HCT116 (cell line): ENCODE data around the gene CNTD1. TPM values are rescaled to one million over a fixed set of nuclear protein-coding genes. Genes with fewer than 3 reads are reported as not detected.

Source experiments
- ATAC-seq: fragments of 200-7000 bp; cut with Tn5 transposase; 2 replicates; pipeline ENCODE4 v1.9.1; 2020; ENCODE audit warnings: mild to moderate bottlenecking, moderate library complexity
- BruUV-seq: library from RNA; stranded (reverse); fragments of 400-500 nt; replicated peaks from 2 replicates; lab custom pipeline; 2021; lab: Mats Ljungman, UMichigan
- CTCF ChIA-PET: fragments of 300-600 bp; sonication (Branson Sonifier 250); formaldehyde crosslinking; loops from one replicate; lab custom pipeline; 2021; ENCODE audit warnings: antibody characterized with exemption; lab: Charles Lee
- POLR2A ChIA-PET: fragments of 300-600, 350-600 bp; sonication (Branson Sonifier 250); formaldehyde crosslinking; loops from one replicate; lab custom pipeline; 2021; ENCODE audit warnings: antibody characterized with exemption; lab: Charles Lee
- RAD21 ChIA-PET, 2 experiments: fragments of 300-600 bp; sonication (Branson Sonifier 250); formaldehyde crosslinking; loops; one replicate each; lab custom pipeline; 2023; ENCODE audit warnings: low total read pairs in 2 of 2; ENCODE audit not compliant: uncharacterized antibody in 2 of 2, unreplicated experiment in 2 of 2, low non-redundant PET in 1 of 2; lab: Charles Lee
- DNase-seq: peaks from one replicate; pipeline ENCODE4 v3.0.0-alpha.2; 2010; ENCODE audit warnings: low read depth, low spot score
- H2AFZ ChIP-seq: fragments of 200-600 bp; shearing (Covaris generic), sonication (generic); 2 replicates; pipeline ENCODE4 v1.6.1; 2017; ENCODE audit warnings: low read depth, mixed run types, mixed read lengths, antibody characterized with exemption, low read length; ENCODE audit not compliant: poor library complexity, severe bottlenecking
- H3K27ac ChIP-seq: 2 replicates; pipeline ENCODE4 v1.5.1; 2012; ENCODE audit warnings: low read depth, low read length
- H3K27me3 ChIP-seq: fragments of 200-600 bp; sonication (generic); 2 replicates; pipeline ENCODE4 v1.6.1; 2016; ENCODE audit warnings: mixed run types, low read length, mixed read lengths; ENCODE audit not compliant: insufficient read depth
- H3K36me3 ChIP-seq, 2 experiments: fragments of 200-500 bp in 1 of 2; fragments of 200-600 bp in 1 of 2; sonication (Bioruptor generic) in 1 of 2; sonication (generic) in 1 of 2; 2 replicates each; pipeline versions ENCODE4 v1.5.1 to v1.6.1; 2014 to 2016; ENCODE audit warnings: low read length in 2 of 2, inconsistent platforms in 1 of 2, mixed read lengths in 1 of 2, mixed run types in 1 of 2; ENCODE audit not compliant: insufficient read depth in 2 of 2, control insufficient read depth in 1 of 2
- H3K4me1 ChIP-seq, 2 experiments: fragments of 200-600 bp in 1 of 2; sonication (generic) in 1 of 2; 2 replicates each; pipeline versions ENCODE4 v1.5.1 to v1.6.1; 2012 to 2017; ENCODE audit warnings: low read length in 2 of 2, inconsistent platforms in 1 of 2, mild to moderate bottlenecking in 1 of 2, mixed read lengths in 1 of 2, mixed run types in 1 of 2, moderate library complexity in 1 of 2; ENCODE audit not compliant: insufficient read depth in 2 of 2, control insufficient read depth in 1 of 2
- H3K4me2 ChIP-seq: fragments of 200-600 bp; sonication (generic); 2 replicates; pipeline ENCODE4 v1.6.1; 2017; ENCODE audit warnings: mixed run types, low read length, mixed read lengths
- H3K4me3 ChIP-seq, 2 experiments: fragments of 200-600 bp in 1 of 2; sonication (generic) in 1 of 2; replicated peaks in 1 of 2; 2 replicates each; pipeline ENCODE4 v1.5.1; 2011 to 2016; ENCODE audit warnings: low read length in 2 of 2, control low read depth in 1 of 2, low read depth in 1 of 2, mild to moderate bottlenecking in 1 of 2, mixed read lengths in 1 of 2, mixed run types in 1 of 2
- H3K79me2 ChIP-seq: fragments of 200-600 bp; sonication (generic); 2 replicates; pipeline ENCODE4 v1.6.1; 2017; ENCODE audit warnings: mild to moderate bottlenecking, mixed run types, low read length, moderate library complexity, mixed read lengths; ENCODE audit not compliant: insufficient read depth
- H3K9ac ChIP-seq: fragments of 200-600 bp; sonication (generic); 2 replicates; pipeline ENCODE4 v1.6.1; 2016; ENCODE audit warnings: low read length, mixed read lengths
- H3K9me2 ChIP-seq: fragments of 200-600 bp; sonication (generic), shearing (Covaris generic); 2 replicates; pipeline ENCODE4 v1.6.1; 2017; ENCODE audit warnings: mixed run types, mild to moderate bottlenecking, moderate library complexity; ENCODE audit not compliant: insufficient read depth
- H3K9me3 ChIP-seq, 2 experiments: fragments of 200-500 bp in 1 of 2; fragments of 200-600 bp in 1 of 2; sonication (Bioruptor generic) in 1 of 2; sonication (generic) in 1 of 2; 2 replicates each; pipeline ENCODE4 v1.6.1; 2014 to 2017; ENCODE audit warnings: low read length in 2 of 2, mixed read lengths in 2 of 2, inconsistent platforms in 1 of 2, low read depth in 1 of 2, mild to moderate bottlenecking in 1 of 2, mixed run types in 1 of 2, moderate library complexity in 1 of 2; ENCODE audit not compliant: control insufficient read depth in 1 of 2, insufficient read depth in 1 of 2
- H4K20me1 ChIP-seq: fragments of 200-600 bp; sonication (generic), shearing (Covaris generic); 2 replicates; pipeline ENCODE4 v1.6.1; 2017; ENCODE audit warnings: mixed run types, mild to moderate bottlenecking, moderate library complexity; ENCODE audit not compliant: insufficient read depth
- ELF1 ChIP-seq: IDR thresholded peaks from 2 replicates; pipeline ENCODE4 v1.6.1; 2012; ENCODE audit warnings: low read depth, borderline replicate concordance
- EZH2 ChIP-seq: fragments of 200-600 bp; sonication (generic); IDR thresholded peaks from 2 replicates; pipeline ENCODE4 v1.6.1; 2017; ENCODE audit warnings: antibody characterized with exemption, mixed run types
- JUND ChIP-seq: IDR thresholded peaks from 2 replicates; pipeline ENCODE4 v1.6.1; 2012
- POLR2AphosphoS5 ChIP-seq: IDR thresholded peaks from 2 replicates; pipeline ENCODE4 v1.6.1; 2011; ENCODE audit warnings: mild to moderate bottlenecking, low read depth, low read length, moderate library complexity
- SP1 ChIP-seq: IDR thresholded peaks from 2 replicates; pipeline ENCODE4 v1.6.1; 2012; ENCODE audit warnings: low read depth
- TCF7L2 ChIP-seq: IDR thresholded peaks from 2 replicates; pipeline ENCODE4 v1.7.0; 2011; ENCODE audit warnings: borderline replicate concordance, inconsistent platforms; ENCODE audit not compliant: insufficient read depth, insufficient read length; ENCODE audit errors: extremely low read depth
- intact Hi-C: fragments of 100-400 bp; cut with micrococcal nuclease; formaldehyde crosslinking; loops from 2 replicates; pipeline ENCODE4 v1.10.0; 2022
- total RNA-seq: library from RNA; stranded (reverse); gene quantifications from one replicate; pipeline ENCODE4 v1.2.1, GENCODE V29; 2021; ENCODE audit not compliant: unreplicated experiment
- TF ChIP-seq, protein P1 (sequence below): IDR thresholded peaks from 2 replicates; pipeline ENCODE4 v1.6.1; 2012
- TF ChIP-seq, protein P2 (sequence below): IDR thresholded peaks from 2 replicates; pipeline ENCODE4 v1.6.1; 2012

CNTD1 gene
- total RNA-seq, 1 experiment from 2014 or later, result not detected

DNA sequence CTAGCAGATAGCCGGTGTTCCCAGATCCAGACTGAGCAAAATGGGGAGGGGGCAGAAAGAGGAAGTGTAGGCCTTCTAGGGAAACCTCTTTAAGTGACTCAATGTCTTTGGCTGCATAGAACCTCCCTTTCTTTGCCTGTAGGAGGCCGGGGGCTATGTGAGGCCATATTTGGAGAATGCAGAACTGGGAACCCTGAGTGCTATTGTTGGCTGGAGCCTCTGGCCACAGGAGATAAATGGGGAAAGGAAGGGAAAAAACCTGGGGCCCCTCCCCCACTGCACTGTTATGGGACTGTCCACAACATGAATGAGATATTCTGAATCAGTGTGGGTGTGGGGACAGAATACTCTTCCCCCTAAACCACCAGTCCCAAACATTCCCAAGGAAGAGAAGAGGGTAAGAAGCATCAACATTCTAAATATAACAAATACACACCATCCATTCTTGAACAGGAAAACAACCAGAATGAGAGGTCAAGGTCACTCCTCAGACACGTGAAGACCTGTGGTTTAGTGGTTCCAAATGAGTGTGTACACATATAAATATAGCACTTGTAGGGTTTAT, 23.0 kb upstream of the CNTD1 start:
- Histone ChIP-seq H3K4me1 (peaks cover 8 to 12% of the 10 kb centered on the region in 2 experiments; a peak in 2 of 4 replicates), H3K4me3 (no peak overlapping the region), H3K27me3 (no peaks in the 10 kb centered on the region), H3K36me3 (peaks cover 10 to 22% of the 10 kb centered on the region in 2 experiments), H3K79me2 (peaks cover 19% of the 10 kb centered on the region), H4K20me1 (no peaks in the 10 kb centered on the region), H3K9me2 (no peaks in the 10 kb centered on the region), H2AFZ (no peak overlapping the region), H3K9ac (no peak overlapping the region), H3K27ac (no peak overlapping the region), H3K4me2 (no peak overlapping the region), H3K9me3 (no peaks in the 10 kb centered on the region)
- BruUV-seq, result no TSS peak
- ChIA-PET CTCF (no interaction called here), POLR2A (no interaction called here), RAD21 (no interaction called here)
- TF ChIP-seq JUND (no peak), POLR2AphosphoS5 (no peak)
- TF ChIP-seq, protein P1, sequence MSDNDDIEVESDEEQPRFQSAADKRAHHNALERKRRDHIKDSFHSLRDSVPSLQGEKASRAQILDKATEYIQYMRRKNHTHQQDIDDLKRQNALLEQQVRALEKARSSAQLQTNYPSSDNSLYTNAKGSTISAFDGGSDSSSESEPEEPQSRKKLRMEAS, result no peak
- TF ChIP-seq, protein P2, sequence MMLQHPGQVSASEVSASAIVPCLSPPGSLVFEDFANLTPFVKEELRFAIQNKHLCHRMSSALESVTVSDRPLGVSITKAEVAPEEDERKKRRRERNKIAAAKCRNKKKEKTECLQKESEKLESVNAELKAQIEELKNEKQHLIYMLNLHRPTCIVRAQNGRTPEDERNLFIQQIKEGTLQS, result no peak
- ATAC-seq, result no peak
- DNase-seq, result no peak
- intact Hi-C loops, result no loop called here

DNA sequence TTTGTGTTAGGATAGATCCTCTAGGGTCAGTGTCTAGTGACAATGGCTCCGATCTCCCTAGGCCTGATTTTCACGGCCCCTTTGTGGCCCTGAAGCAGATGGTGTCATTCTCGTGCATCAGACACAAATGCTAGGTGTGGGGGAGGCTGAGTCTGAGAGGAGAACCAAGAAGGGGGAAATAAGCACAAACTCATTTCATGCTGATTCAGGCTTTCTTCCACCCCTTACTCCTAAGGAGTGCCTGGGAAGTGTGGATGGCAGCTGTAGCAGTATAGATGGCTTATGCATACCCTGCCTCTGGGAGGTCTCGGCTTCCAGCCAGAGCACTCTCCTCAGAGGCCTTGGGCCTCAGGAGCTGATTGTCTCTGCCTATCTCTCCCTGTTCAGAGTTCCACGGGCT, 20.1 kb upstream of the CNTD1 start:
- H3K9me2 ChIP-seq, result no peaks in the 10 kb centered on the region
- no peaks in the 10 kb centered on the region for H4K20me1 ChIP-seq
- H2AFZ ChIP-seq, result no peak overlapping the region
- H3K36me3 ChIP-seq, result peaks cover 10 to 22% of the 10 kb centered on the region in 2 experiments
- H3K9me3 ChIP-seq, result no peaks in the 10 kb centered on the region
- no peak for DNase-seq
- ChIA-PET CTCF (interaction anchor here (1.8 kb wide), 1 partner anchor 15 kb away, joined by 6 read pairs; no protein-coding TSS in a partner anchor), RAD21 (no interaction called here), POLR2A (no interaction called here)
- BruUV-seq, result no TSS peak
- peaks cover 11 to 22% of the 10 kb centered on the region in 2 experiments for H3K4me1 ChIP-seq
- no peak overlapping the region for H3K9ac ChIP-seq
- ATAC-seq, result no peak
- peaks cover 16% of the 10 kb centered on the region for H3K79me2 ChIP-seq
- no peak overlapping the region for H3K4me3 ChIP-seq
- no peaks in the 10 kb centered on the region for H3K27me3 ChIP-seq
- intact Hi-C loops, result no loop called here
- H3K4me2 ChIP-seq, result no peak overlapping the region
- no peak for TF ChIP-seq ELF1
- TF ChIP-seq SP1, result no peak
- no peak for TF ChIP-seq TCF7L2
- no peak for TF ChIP-seq EZH2
- H3K27ac ChIP-seq, result no peak overlapping the region
